Naive B cell (primary cell): ENCODE measurements around the gene MUCL1. TPM values are rescaled to one million over a fixed set of nuclear protein-coding genes. Genes with fewer than 3 reads are reported as not detected.
"Not testable (repeated sequence)": the region's sequence is repeated elsewhere in the genome, so short reads cannot be mapped to it uniquely, and the experiment has no call there.

Experiments
- ATAC-seq, 2 donors: fragments of 150-1000 bp; cut with Tn5 transposase; 2 replicates each; pipeline ENCODE4 v1.10.0; 2021; ENCODE audit warnings: low read depth in 2 of 2, mild to moderate bottlenecking in 2 of 2, moderate library complexity in 2 of 2
- DNase-seq: peaks from one replicate; pipeline ENCODE4 v3.0.0; 2022
- H3K27ac Mint-ChIP-seq, 6 donors: one replicate each; pipeline ENCODE4 v1.8.0; 2020 to 2022; ENCODE audit warnings: mild to moderate bottlenecking in 6 of 6, mixed read lengths in 6 of 6, moderate library complexity in 5 of 6, inconsistent platforms in 2 of 6
- H3K27me3 Mint-ChIP-seq, 3 donors: one replicate each; pipeline ENCODE4 v1.8.0; 2021 to 2022; ENCODE audit warnings: mixed read lengths in 3 of 3, mild to moderate bottlenecking in 1 of 3
- H3K36me3 Mint-ChIP-seq, 2 donors: one replicate each; pipeline ENCODE4 v1.8.0; 2020 to 2022; ENCODE audit warnings: mixed read lengths in 2 of 2, inconsistent platforms in 1 of 2, mild to moderate bottlenecking in 1 of 2
- H3K4me1 Mint-ChIP-seq, 3 donors: one replicate each; pipeline ENCODE4 v1.8.0; 2020 to 2022; ENCODE audit warnings: mixed read lengths in 3 of 3, inconsistent platforms in 1 of 3, mild to moderate bottlenecking in 1 of 3, moderate library complexity in 1 of 3
- H3K4me3 Mint-ChIP-seq, 8 donors: one replicate each; pipeline ENCODE4 v1.8.0; 2020 to 2022; ENCODE audit warnings: mild to moderate bottlenecking in 8 of 8, mixed read lengths in 8 of 8, moderate library complexity in 8 of 8, inconsistent platforms in 2 of 8
- H3K9me3 Mint-ChIP-seq, 7 donors: one replicate each; pipeline ENCODE4 v1.8.0; 2020 to 2022; ENCODE audit warnings: mixed read lengths in 7 of 7, mild to moderate bottlenecking in 5 of 7, inconsistent platforms in 2 of 7, moderate library complexity in 1 of 7
- polyA plus RNA-seq, 6 donors: library from polyadenylated mRNA; unstranded; fragments of 300-500 nt; fragmentation: Illumina TruSeq; gene quantifications; one replicate each; pipeline ENCODE4 v1.2.3, GENCODE V29; 2021; ENCODE audit warnings: low read depth in 6 of 6

MUCL1 gene
- polyA plus RNA-seq, 6 donors from 2014 or later, result not detected

DNA sequence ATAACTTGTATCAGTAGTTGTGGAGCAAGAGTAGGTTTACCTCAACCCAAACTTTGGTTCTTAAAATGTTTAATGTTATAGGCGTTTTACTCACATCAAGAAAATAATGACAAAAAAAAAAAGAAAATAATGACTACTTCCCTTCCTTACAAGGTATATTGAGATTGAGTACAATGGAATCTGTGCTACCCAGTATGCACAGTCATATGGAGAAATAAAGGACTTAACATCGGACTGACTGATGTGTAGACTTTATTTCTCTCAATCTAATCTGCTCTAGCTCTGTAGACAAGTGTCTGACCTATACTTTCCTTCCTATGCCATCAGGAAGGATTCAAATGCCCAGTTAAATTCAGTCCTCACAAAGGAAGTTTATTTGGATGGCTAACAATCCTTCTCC lies 14.4 kb downstream of the MUCL1 start:
- H3K4me1 Mint-ChIP-seq, result no peaks in the 10 kb centered on the region

GRCh38 chr12:54870048-54870447 lies 15.7 kb downstream of the MUCL1 start:
- Mint-ChIP-seq H3K9me3 (peaks cover 0 to 2% (median 0%) of the 10 kb centered on the region in 7 donors), H3K4me1 (no peaks in the 10 kb centered on the region), H3K27me3 (peaks cover 12 to 55% (median 37%) of the 10 kb centered on the region in 3 donors), H3K4me3 (no peak overlapping the region), H3K36me3 (no peaks in the 10 kb centered on the region), H3K27ac (no peak overlapping the region)
- DNase-seq, result no peak
- no peak for ATAC-seq

More for the DNA sequence above, 14.4 kb downstream of the MUCL1 start:
- Mint-ChIP-seq H3K27ac (no peak overlapping the region), H3K27me3 (peaks cover 19 to 47% (median 35%) of the 10 kb centered on the region in 3 donors), H3K36me3 (no peaks in the 10 kb centered on the region), H3K9me3 (peaks cover 0 to 2% (median 0%) of the 10 kb centered on the region in 7 donors), H3K4me3 (no peak overlapping the region)
- ATAC-seq (no peak), DNase-seq (no peak)

DNA sequence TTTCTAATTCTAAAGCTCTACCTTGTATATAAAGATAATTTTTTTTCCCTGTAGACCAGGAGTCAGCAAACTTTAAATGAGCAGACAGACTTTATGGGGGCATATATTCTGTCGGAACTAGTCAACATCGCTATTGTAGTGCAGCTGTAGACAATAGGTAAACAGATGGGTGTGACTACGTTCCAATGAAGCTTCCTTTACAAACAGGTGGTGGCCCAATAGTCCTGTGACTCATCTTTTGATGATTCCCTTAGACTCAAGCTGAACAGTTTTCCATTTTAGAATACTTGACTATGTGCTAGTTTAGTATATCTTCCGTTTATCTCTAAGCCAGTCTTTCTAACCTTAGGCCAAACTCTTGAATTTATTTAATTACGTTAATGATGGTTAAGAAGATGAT lies 16.3 kb downstream of the MUCL1 start:
- H3K9me3 Mint-ChIP-seq, result peaks cover 0 to 2% (median 0%) of the 10 kb centered on the region in 7 donors
- ATAC-seq (no peak), DNase-seq (no peak)
- no peak overlapping the region for H3K27ac Mint-ChIP-seq
- no peaks in the 10 kb centered on the region for H3K36me3 Mint-ChIP-seq
- H3K4me3 Mint-ChIP-seq, result no peak overlapping the region
- H3K27me3 Mint-ChIP-seq, result peaks cover 12 to 59% (median 37%) of the 10 kb centered on the region in 3 donors
- no peaks in the 10 kb centered on the region for H3K4me1 Mint-ChIP-seq

DNA sequence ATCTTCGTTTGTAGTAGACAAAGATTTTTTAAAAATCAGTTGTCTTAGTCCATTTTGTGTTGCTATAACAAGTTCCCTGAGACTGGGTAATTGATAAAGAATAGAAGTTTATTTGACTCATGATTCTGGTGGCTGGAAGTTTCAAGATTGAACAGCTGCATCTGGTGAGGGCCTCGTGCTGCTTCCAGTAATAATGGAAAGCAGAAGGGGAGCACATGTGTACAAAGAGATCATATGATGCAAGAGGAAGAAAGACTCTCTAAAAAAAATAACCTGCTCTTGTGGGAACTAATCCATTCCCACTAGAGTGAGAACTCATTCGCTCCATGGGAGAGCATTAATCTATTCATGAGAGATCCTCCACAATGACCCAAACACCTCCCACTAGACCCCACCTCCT lies 24.8 kb downstream of the MUCL1 start:
- Mint-ChIP-seq H3K27me3 (peaks cover 10 to 18% (median 14%) of the 10 kb centered on the region in 3 donors), H3K4me1 (peaks cover 0 to 5% (median 0%) of the 10 kb centered on the region in 3 donors), H3K36me3 (no peaks in the 10 kb centered on the region), H3K4me3 (no peak overlapping the region), H3K9me3 (peaks cover 0 to 2% (median 0%) of the 10 kb centered on the region in 7 donors), H3K27ac (no peak overlapping the region)
- ATAC-seq, result no peak
- DNase-seq, result no peak

DNA sequence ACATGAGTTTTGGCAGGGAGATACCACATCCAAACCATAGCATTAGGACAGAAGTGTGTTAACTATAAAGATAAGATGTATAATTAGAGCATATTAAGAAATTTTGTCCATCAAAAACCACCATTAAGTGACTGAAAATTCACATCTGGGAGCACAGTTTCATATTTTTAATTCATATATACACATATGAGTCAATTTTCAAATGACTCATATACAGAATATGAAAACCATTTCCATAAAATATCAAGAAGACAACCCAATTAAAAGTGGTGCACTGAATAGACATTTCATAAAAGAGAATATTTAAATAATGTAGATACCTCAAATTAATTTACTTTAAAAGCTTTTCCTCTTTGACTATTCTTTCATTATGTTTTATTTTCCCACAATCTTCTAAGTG lies 25.3 kb downstream of the MUCL1 start:
- Mint-ChIP-seq H3K27ac (no peak overlapping the region), H3K36me3 (no peaks in the 10 kb centered on the region), H3K27me3 (peaks cover 8 to 18% (median 14%) of the 10 kb centered on the region in 3 donors), H3K9me3 (peaks cover 0 to 2% (median 0%) of the 10 kb centered on the region in 7 donors), H3K4me3 (no peak overlapping the region), H3K4me1 (peaks cover 0 to 5% (median 0%) of the 10 kb centered on the region in 3 donors)
- DNase-seq (no peak), ATAC-seq (no peak)

GRCh38 chr12:54882079-54882478 lies 27.8 kb downstream of the MUCL1 start:
- Mint-ChIP-seq H3K4me1 (peaks cover 0 to 5% (median 0%) of the 10 kb centered on the region in 3 donors), H3K27me3 (peaks cover 0 to 25% (median 14%) of the 10 kb centered on the region in 3 donors), H3K27ac (no peak overlapping the region), H3K36me3 (no peaks in the 10 kb centered on the region), H3K9me3 (peaks cover 0 to 4% (median 0%) of the 10 kb centered on the region in 7 donors), H3K4me3 (no peak overlapping the region)
- ATAC-seq (peak in 1 of 2 donors; percentile 70), DNase-seq (no peak)

DNA sequence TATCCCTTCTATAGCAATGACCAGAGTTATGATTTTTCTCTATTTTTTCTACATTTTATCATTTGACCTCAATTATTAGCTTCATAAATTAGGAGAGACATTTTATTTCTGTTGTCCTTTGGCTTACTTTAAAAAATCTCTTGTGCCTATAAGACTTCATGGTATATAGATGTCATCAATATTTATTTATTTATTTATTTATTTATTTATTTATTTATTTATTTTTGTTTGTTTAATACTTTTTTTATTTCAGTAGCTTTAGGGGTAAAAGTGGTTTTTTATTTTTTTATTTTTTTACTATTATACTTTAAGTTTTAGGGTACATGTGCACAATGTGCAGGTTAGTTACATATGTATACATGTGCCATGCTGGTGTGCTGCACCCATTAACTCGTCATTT lies 28.3 kb downstream of the MUCL1 start:
- not testable (repeated sequence) for ATAC-seq, H3K9me3 Mint-ChIP-seq, H3K36me3 Mint-ChIP-seq, H3K4me1 Mint-ChIP-seq, H3K4me3 Mint-ChIP-seq, H3K27ac Mint-ChIP-seq, DNase-seq
- H3K27me3 Mint-ChIP-seq, result peaks cover 0 to 26% (median 10%) of the 10 kb centered on the region in 3 donors

DNA sequence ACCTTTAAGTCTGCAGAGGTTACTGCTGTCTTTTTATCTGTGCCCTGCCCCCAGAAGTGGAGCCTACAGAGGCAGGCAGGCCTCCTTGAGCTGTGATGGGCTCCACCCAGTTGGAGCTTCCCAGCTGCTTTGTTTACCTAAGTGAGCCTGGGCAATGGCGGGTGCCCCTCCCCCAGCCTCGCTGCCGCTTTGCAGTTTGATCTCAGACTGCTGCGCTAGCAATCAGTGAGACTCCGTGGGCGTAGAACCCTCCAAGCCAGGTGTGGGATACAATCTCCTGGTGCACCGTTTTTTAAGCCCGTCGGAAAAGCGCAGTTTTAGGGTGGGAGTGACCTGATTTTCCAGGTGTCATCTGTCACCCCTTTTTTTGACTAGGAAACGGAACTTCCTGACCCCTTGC lies 34.1 kb downstream of the MUCL1 start:
- peaks cover 15 to 32% (median 15%) of the 10 kb centered on the region in 3 donors for H3K27me3 Mint-ChIP-seq
- not testable (repeated sequence) for H3K36me3 Mint-ChIP-seq, DNase-seq, H3K4me1 Mint-ChIP-seq, ATAC-seq, H3K9me3 Mint-ChIP-seq, H3K4me3 Mint-ChIP-seq, H3K27ac Mint-ChIP-seq

DNA sequence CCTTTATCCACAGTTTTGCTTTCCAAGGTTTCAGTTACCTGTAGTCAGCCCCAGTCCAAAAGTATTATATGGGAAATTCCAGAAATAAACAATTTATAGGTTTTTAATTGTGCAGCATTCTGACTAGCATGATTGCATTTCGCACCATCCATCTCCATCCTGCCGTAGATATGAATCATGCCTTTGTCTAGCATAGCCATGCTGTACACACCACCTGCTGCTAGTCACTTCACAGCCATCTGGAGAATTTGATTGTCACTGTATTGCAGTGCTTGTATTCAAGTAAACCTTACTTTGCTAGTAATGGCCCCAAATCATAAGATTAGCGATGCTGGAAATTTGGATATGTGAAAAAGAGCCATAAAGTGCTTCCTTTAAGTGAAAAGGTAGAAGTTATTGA lies 36.0 kb downstream of the MUCL1 start:
- DNase-seq (no peak), ATAC-seq (no peak)
- H3K27me3 Mint-ChIP-seq, result peaks cover 15 to 38% (median 18%) of the 10 kb centered on the region in 3 donors
- no peak overlapping the region for H3K27ac Mint-ChIP-seq
- no peaks in the 10 kb centered on the region for H3K4me1 Mint-ChIP-seq
- H3K9me3 Mint-ChIP-seq, result peaks cover 0 to 5% (median 0%) of the 10 kb centered on the region in 7 donors
- H3K36me3 Mint-ChIP-seq, result no peaks in the 10 kb centered on the region
- no peak overlapping the region for H3K4me3 Mint-ChIP-seq

- no peak for DNase-seq
- Mint-ChIP-seq H3K9me3 (peaks cover 0 to 2% (median 0%) of the 10 kb centered on the region in 7 donors), H3K4me1 (no peaks in the 10 kb centered on the region), H3K27ac (no peak overlapping the region), H3K27me3 (peaks cover 15 to 26% (median 18%) of the 10 kb centered on the region in 3 donors), H3K36me3 (no peaks in the 10 kb centered on the region), H3K4me3 (no peak overlapping the region)
- ATAC-seq, result no peak
Measured at GRCh38 chr12:54891717-54892478, 37.6 kb downstream of the MUCL1 start.

Other genes starting within 250 kb of the MUCL1 start
- not detected for gene LACRT, start 219.6 kb upstream of the MUCL1 start, polyA plus RNA-seq
- not detected for gene DCD, start 206.2 kb upstream of the MUCL1 start, polyA plus RNA-seq
- gene TESPA1, start 130.2 kb downstream of the MUCL1 start, polyA plus RNA-seq, result 10 to 100 TPM; 16.5 to 23.2 (median 18.3) TPM
- gene NEUROD4, start 165.5 kb downstream of the MUCL1 start, polyA plus RNA-seq, result not detected